ENCODE measurements around the gene CIAO2A.
A peak's percentile ranks its signal among the peaks of the same experiment; 100 is the strongest.

- TF ChIP-seq EP300 (IDR thresholded peaks at IDR 0.05) (peak; percentile 87), CTCF (IDR thresholded peaks at IDR 0.05) (no peak), POLR2A (IDR thresholded peaks at IDR 0.05) (no peak)
Observed at GRCh38 chr15:64105113-64105704, 11.6 kb upstream of the CIAO2A start.
